Erythroblast (primary cell): ENCODE data around the gene CDC25A.

ENCODE experiments used
- GATA1 ChIP-seq: IDR thresholded peaks from 2 replicates; pipeline ENCODE4 v1.6.1; 2011; ENCODE audit warnings: low read depth, mild to moderate bottlenecking, control low read depth, low read length, moderate library complexity
- POLR2A ChIP-seq: IDR thresholded peaks from 2 replicates; pipeline ENCODE4 v1.6.1; 2011; ENCODE audit warnings: mild to moderate bottlenecking, low read length

DNA sequence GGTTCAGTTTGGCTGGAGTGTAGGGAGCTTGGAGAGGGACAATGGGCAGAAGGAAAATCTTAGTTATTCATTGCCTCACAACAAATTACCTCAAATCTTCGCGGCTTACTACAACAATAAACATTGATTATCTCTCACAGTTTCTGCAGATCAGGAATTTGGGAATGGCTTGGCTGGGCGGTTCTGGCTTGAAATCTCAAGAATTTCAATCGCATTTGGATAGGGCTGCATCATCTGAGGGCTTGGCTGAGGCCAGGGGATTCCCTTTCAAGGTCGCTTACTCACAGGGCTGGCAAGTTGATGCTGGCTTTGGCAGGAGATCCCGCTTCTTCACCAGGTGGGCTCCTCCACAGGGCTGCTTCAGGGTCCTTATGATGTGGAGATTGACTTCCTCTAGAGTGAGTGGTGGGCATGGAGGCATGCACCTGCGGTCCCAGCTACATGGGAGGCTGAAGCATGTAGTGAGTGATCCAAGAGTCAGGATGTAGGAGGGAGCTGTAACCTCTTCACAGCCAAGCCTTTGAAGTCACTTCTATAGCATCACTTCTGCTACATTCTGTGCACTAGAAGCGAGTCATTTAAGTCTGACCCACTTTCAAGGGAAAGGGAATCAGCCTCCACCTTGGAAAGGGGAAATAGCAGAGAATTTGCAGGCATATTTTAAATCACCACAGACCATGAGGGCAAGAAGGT is 63.1 kb downstream of the CDC25A start:
- no peak for TF ChIP-seq POLR2A
- TF ChIP-seq GATA1, result no peak
